Epithelial cell of proximal tubule (primary cell): Measurements from ENCODE around the gene EARS2. TPM values are rescaled to one million over a fixed set of nuclear protein-coding genes. Genes with fewer than 3 reads are reported as not detected.

Experiments used
- DNase-seq: peaks from one replicate; pipeline ENCODE4 v3.0.0-alpha.2; 2011; ENCODE audit warnings: low read depth
- H3K4me3 ChIP-seq: 2 replicates; pipeline ENCODE4 v1.5.1; 2011; ENCODE audit warnings: low read depth, mild to moderate bottlenecking, low read length
- total RNA-seq: library from RNA; depleted of rRNA; stranded (reverse); fragments of >200 nt; gene quantifications from 2 replicates; pipeline ENCODE4 v1.2.3, GENCODE V29; 2015
- TF ChIP-seq, protein P1 (sequence below): conservative IDR thresholded peaks from 2 replicates; pipeline ENCODE4 v1.5.1; 2012; ENCODE audit warnings: low read depth, mild to moderate bottlenecking, low read length

The EARS2 gene
- total RNA-seq, 1 donor from 2014 or later = 39.7 TPM

DNA sequence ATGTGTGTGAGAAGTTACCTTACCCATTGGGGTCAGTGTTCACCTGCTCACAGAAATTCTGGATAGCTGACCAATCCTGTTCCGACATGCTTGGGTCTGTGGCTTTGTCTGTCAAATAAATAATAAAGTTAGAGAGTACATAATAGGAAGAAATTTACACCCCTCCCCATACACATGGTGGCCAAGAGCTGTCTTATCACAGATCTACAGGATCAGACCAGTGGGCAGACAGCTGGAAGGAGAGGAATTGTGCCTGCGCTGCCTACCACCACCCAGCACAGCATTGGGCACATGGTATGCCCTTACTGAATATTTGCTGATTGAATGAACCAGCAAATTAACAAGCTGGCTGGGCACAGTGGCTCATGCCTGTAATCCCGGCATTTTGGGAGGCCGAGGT is 61.5 kb downstream of the EARS2 start:
- no peak for DNase-seq
- TF ChIP-seq, protein P1, sequence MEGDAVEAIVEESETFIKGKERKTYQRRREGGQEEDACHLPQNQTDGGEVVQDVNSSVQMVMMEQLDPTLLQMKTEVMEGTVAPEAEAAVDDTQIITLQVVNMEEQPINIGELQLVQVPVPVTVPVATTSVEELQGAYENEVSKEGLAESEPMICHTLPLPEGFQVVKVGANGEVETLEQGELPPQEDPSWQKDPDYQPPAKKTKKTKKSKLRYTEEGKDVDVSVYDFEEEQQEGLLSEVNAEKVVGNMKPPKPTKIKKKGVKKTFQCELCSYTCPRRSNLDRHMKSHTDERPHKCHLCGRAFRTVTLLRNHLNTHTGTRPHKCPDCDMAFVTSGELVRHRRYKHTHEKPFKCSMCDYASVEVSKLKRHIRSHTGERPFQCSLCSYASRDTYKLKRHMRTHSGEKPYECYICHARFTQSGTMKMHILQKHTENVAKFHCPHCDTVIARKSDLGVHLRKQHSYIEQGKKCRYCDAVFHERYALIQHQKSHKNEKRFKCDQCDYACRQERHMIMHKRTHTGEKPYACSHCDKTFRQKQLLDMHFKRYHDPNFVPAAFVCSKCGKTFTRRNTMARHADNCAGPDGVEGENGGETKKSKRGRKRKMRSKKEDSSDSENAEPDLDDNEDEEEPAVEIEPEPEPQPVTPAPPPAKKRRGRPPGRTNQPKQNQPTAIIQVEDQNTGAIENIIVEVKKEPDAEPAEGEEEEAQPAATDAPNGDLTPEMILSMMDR = no peak
- no peak overlapping the region for H3K4me3 ChIP-seq

DNA sequence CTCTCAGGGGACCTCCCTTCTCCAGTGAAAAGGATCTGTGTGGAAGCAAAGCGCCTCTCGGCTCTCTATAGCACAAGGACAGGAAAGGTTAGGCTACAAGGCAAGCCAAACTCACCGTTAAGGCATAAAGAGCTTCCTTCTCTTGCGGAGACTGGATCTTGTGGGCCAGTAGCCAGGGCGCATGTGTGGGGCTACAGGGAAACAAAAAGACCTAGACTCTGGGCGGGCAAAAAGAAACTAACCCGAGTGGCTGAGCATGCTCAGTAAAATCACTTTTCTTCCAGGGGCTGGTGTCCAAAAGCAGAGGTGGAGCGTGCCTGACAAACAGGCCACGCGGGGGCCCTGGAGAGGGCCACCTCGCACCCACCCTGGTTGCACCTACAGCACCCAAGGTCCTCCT is 63.0 kb downstream of the EARS2 start:
- no peak for DNase-seq
- no peak overlapping the region for H3K4me3 ChIP-seq
- TF ChIP-seq, protein P1 = no peak

DNA sequence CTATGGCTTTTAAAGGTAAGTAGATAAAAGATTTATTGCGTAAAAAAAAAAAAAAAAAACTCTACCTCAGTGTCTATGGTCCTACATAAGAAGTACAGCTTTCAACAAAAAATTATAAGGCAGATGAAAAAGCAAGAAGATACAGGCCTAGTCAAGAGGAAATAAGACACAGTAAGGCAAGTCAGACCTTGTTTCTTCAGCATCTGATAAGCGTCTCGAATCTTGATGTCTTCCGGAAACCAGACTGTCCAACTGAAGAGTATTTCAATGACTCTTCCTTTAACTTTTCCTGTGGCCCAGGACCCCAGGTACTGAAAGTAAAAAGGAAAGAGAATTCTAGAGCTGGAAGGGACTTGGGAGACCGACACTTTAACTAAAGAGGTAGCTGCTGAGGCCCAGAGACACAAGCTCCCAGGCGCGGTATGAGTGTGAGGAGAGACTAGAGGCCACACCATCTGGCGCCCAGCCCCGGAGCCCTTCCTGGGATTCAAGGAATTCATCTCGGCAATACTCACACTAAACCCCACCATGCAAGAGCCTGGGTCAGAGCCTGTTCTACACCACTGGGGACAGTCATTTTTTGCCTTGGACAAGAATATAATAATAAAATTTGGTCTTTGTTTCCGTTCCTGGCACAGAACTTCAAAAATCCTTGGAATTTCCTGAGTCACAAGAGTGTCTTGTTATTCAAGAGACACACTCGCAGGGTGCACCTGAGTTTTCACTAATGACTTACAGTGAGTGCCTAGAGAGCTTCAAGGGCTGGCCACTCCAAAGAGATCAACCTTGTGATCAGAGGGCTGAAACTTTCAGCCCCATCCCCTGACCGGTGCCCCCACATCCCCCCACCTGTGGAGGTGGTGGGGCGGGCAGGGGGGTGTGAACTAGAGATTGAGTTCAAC is 65.4 kb downstream of the EARS2 start:
- no peak overlapping the region for H3K4me3 ChIP-seq
- DNase-seq = no peak
- TF ChIP-seq, protein P1 = no peak

DNA sequence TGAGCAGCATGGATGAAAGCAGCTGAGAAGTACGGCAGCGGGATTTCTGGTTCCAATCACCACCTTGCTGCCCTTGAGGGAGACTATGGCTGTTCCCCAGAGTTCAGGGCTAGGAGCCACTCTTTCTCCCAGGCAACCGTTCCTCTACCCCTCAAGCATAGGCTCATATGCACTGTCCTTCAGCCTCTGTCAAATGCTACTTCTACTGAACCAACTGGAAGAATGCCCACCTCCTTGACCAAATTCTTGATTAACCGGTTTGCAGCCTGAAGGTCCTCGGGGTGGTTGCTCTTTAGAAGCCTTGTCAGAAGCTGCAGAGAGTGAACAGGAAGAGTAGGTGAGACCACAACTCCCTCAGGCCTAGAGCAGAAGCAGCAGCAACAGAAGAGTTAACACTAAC is 70.7 kb downstream of the EARS2 start:
- DNase-seq = no peak
- TF ChIP-seq, protein P1 = no peak

DNA sequence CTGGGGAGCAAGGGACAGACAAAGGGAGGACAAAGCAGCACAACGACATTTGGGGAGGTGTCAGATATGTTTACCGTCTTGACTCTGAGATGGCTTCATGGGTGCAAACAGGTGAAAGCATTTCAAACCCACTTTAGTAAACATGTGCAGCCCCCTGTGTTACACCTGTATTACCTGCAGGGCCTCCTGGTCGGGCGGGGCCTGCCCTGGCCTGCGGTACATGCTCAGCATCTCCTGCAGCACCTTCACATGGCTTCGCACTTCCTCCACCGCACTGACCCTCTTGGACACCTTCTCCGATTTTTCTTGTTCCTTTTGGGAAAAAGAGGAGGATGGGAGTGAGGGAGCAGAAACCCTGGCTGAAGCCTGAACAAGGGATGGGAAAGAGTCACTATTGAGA is 71.3 kb downstream of the EARS2 start:
- no peak overlapping the region for H3K4me3 ChIP-seq
- DNase-seq = no peak
- TF ChIP-seq, protein P1 = no peak

More for the DNA sequence above, 70.7 kb downstream of the EARS2 start:
- H3K4me3 ChIP-seq = no peak overlapping the region

DNA sequence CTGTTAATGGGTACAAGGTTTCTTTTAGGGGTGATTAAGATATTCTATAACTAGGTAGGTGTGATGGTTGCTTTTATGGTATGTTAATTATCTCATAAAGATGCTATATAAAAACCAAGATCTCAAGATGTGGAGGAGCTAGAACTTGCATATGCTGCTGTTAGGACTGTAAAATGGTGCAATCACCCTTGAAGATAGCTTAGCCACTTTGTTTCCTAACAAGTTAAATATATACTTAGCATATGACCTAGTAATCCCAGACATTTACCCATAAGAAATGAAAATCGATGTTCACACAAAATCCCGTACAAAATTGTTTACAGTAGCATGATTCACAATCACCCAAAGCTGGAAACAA is 71.9 kb downstream of the EARS2 start:
- TF ChIP-seq, protein P1 = no peak
- H3K4me3 ChIP-seq = no peak overlapping the region
- DNase-seq = no peak
